Bronchial epithelial cell (primary cell): Measurements from ENCODE around the gene STC2. TPM values are rescaled to one million over a fixed set of nuclear protein-coding genes. Genes with fewer than 3 reads are reported as not detected.
"Not testable (repeated sequence)": the region's sequence is repeated elsewhere in the genome, so short reads cannot be mapped to it uniquely, and the experiment has no call there.

Experiments used
- DNase-seq: peaks from one replicate; pipeline ENCODE4 v3.0.0-alpha.2; 2010; ENCODE audit warnings: low read depth
- FAIRE-seq: peaks from 2 replicates; lab custom pipeline; 2011; peaks lifted over from hg19 to GRCh38; lab: Jason Lieb, UNC
- H3K27me3 ChIP-seq: 2 replicates; pipeline ENCODE4 v1.5.1; 2011; ENCODE audit warnings: low read length; ENCODE audit not compliant: control insufficient read depth, insufficient read depth
- H3K36me3 ChIP-seq: 2 replicates; pipeline ENCODE4 v1.5.1; 2011; ENCODE audit warnings: low read length; ENCODE audit not compliant: control insufficient read depth, insufficient read depth
- H3K4me3 ChIP-seq: 2 replicates; pipeline ENCODE4 v1.5.1; 2011; ENCODE audit warnings: mild to moderate bottlenecking, low read depth, low read length, control low read depth
- CTCF ChIP-seq: IDR thresholded peaks from 2 replicates; pipeline ENCODE4 v1.5.1; 2011; ENCODE audit warnings: mild to moderate bottlenecking, moderate library complexity, low read length, control low read depth, inconsistent platforms; ENCODE audit not compliant: insufficient read depth, severe bottlenecking
- total RNA-seq: library from RNA; depleted of rRNA; stranded (reverse); fragments of >200 nt; gene quantifications from 2 replicates; pipeline ENCODE4 v1.2.1, GENCODE V29; 2014

Gene STC2
- total RNA-seq: 310 and 440 TPM in 2 replicates

- DNase-seq (peak; percentile 61), FAIRE-seq (no peak)
- TF ChIP-seq CTCF: no peak
- H3K36me3 ChIP-seq: peaks cover 26% of the 10 kb centered on the region
- H3K27me3 ChIP-seq: no peaks in the 10 kb centered on the region
- peak within 1 kb of the TSS; percentile 85 for H3K4me3 ChIP-seq
These were observed at the start of gene STC2 for GRCh38 chr5:173327948-173328843. STC2 (minus strand) TSS chr5:173328414; CDS start chr5:173328193, 221 bp downstream.

GRCh38 chr5:173371400-173371799 is 43.2 kb upstream of the STC2 start:
- no peak for DNase-seq
- Histone ChIP-seq H3K36me3 (no peaks in the 10 kb centered on the region), H3K4me3 (no peak overlapping the region), H3K27me3 (no peaks in the 10 kb centered on the region)
- no peak for FAIRE-seq
- TF ChIP-seq CTCF: no peak

GRCh38 chr5:173363406-173363805 is 35.2 kb upstream of the STC2 start:
- H3K27me3 ChIP-seq, FAIRE-seq, DNase-seq, H3K36me3 ChIP-seq, H3K4me3 ChIP-seq: not testable (repeated sequence)

- Histone ChIP-seq H3K36me3 (no peaks in the 10 kb centered on the region), H3K27me3 (no peaks in the 10 kb centered on the region), H3K4me3 (no peak overlapping the region)
- TF ChIP-seq CTCF: no peak
- DNase-seq (no peak), FAIRE-seq (no peak)
These were observed 27.3 kb upstream of the STC2 start for GRCh38 chr5:173355561-173355960.

GRCh38 chr5:173354645-173355044 is 26.4 kb upstream of the STC2 start:
- DNase-seq (no peak), FAIRE-seq (no peak)
- Histone ChIP-seq H3K4me3 (no peak overlapping the region), H3K27me3 (no peaks in the 10 kb centered on the region), H3K36me3 (no peaks in the 10 kb centered on the region)
- TF ChIP-seq CTCF: no peak

GRCh38 chr5:173352366-173353349 is 24.4 kb upstream of the STC2 start:
- no peak for DNase-seq
- Histone ChIP-seq H3K36me3 (no peaks in the 10 kb centered on the region), H3K27me3 (no peaks in the 10 kb centered on the region), H3K4me3 (no peak overlapping the region)
- TF ChIP-seq CTCF: no peak
- FAIRE-seq: no peak
